ENCODE measurements around the gene ZFP36. TPM values are rescaled to one million over a fixed set of nuclear protein-coding genes. Genes with fewer than 3 reads are reported as not detected.

The ZFP36 gene
- total and polyA plus RNA-seq, 5 experiments from 2014 or later = 70.4 to 188 (median 137) TPM

DNA sequence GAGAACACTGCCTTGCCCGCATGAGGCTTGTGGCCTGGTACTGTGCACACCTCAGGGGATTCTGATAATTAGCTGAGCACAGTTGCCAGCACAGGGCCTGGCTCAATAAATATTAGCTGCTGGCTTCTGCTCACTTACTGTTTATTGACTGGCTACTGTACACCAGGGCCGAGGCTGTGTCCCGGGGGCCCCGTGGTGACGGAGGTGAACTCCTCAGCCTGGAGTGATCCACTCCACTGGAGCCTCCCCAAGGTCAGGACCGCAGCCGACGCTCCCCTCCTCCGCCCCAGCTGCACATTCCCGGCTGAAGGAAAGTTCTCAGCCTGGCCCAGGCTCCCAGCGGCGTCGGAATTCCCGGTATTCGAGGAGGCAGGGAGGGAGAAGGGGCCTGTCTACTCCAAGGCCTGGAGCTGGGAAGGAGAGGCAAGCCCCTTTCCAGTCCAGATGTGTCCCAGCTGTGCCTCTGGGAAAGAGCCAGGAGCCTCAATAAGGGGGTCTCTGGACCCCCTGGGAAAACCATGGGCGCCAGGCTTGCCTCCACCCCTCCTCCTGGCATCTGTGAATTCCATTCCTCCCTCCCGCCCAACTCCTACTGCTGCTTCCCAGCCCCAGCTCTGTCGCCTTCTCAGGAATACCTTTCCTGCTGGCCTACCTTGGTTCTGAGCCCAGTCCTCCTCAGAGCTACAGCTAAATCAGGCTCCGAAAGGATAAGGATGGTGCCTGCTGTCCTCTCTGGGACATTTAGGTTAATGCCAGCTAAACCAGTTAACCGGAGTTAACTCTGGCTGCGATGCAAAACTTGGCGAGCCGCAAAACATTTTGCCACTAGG lies 21.9 kb downstream of the ZFP36 start:
- POLR2A ChIA-PET = interaction anchor here (0.8 to 1.1 kb wide), 3 partner anchors 9 to 20 kb away, joined by 3 to 4 read pairs (median 3); partner anchors contain the start of gene SUPT5H
- H3K27ac Mint-ChIP-seq = peak overlapping the region in 2 of 10 donors; percentile 34 to 48
- no peaks in the 10 kb centered on the region for H3K27me3 Mint-ChIP-seq
- no peaks in the 10 kb centered on the region for H3K9me3 Mint-ChIP-seq
- ATAC-seq (no peak), DNase-seq (no peak)
- H3K4me3 Mint-ChIP-seq = no peak overlapping the region
- H3K36me3 Mint-ChIP-seq = peaks cover 0 to 26% (median 7%) of the 10 kb centered on the region in 3 donors
- peaks cover 0 to 20% (median 15%) of the 10 kb centered on the region in 4 donors for H3K4me1 Mint-ChIP-seq

GRCh38 chr19:39430675-39431593 lies 24.3 kb downstream of the ZFP36 start:
- no peak for DNase-seq
- POLR2A ChIA-PET = interaction anchor here (1.0 kb wide), 1 partner anchor 39 kb away, joined by 4 read pairs; no protein-coding TSS in a partner anchor
- Mint-ChIP-seq H3K36me3 (peaks cover 0 to 38% (median 12%) of the 10 kb centered on the region in 3 donors), H3K27ac (peak overlapping the region in 5 of 10 donors; percentile 3 to 63 (median 53)), H3K4me3 (peak overlapping the region in 2 of 10 donors; percentile 28 to 48), H3K9me3 (no peaks in the 10 kb centered on the region), H3K27me3 (peaks cover 0 to 3% (median 0%) of the 10 kb centered on the region in 5 donors), H3K4me1 (peaks cover 12 to 42% (median 28%) of the 10 kb centered on the region in 4 donors)
- ATAC-seq = no peak

DNA sequence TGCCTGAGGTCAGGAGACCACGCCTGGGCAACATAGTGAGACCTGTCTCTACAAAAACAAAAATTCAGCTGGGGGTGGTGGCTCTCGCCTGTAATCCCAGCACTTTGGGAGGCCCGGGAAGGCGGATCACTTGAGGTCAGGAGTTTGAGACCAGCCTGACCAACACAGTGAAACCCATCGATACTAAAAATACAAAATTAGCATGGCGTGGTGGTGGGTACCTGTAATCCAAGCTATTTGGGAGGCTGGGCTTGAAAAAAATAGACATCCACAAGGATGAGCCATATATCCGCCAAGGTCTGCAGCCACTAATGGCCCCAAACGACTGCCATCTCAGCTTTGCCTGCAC lies 26.0 kb downstream of the ZFP36 start:
- Mint-ChIP-seq H3K4me1 (peaks cover 21 to 53% (median 40%) of the 10 kb centered on the region in 4 donors), H3K27ac (peak overlapping the region in 7 of 10 donors; percentile 13 to 97 (median 51)), H3K36me3 (peaks cover 0 to 38% (median 12%) of the 10 kb centered on the region in 3 donors), H3K9me3 (no peaks in the 10 kb centered on the region), H3K27me3 (peaks cover 0 to 5% (median 0%) of the 10 kb centered on the region in 5 donors), H3K4me3 (peak overlapping the region in 3 of 10 donors; percentile 7 to 36 (median 26))
- DNase-seq (no peak), ATAC-seq (no peak)
- POLR2A ChIA-PET = interaction anchor here (0.9 to 1.5 kb wide), 5 partner anchors 8 to 34 kb away, joined by 3 to 5 read pairs (median 4); partner anchors contain the start of genes PLEKHG2 and SUPT5H

DNA sequence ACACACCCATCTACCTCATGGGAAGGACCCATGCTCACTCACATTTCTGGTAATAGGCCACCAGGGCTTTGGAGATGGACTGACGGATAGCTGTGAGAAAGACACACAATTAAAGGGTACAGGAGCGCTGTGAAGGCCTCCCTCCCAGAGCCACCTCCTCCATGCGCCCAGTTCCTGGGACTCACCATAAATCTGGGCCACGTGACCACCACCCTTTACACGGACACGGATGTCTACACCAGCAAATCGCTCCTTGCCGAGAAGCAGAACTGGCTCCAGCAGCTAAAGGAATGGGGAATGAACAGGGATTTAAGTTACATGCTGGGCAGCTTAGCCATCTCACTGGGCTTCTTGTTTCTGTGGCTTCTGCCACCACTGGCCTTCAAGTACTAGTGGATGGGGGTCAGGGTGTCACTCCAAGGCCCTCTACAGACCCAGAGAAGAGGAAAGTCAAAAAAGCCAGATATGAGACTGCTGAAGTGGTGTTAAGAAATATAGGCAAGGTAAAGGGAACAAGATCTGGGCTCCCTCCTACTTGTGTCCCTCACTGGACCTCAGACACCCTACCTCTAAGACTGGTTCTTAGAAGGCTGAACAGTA lies 26.9 kb downstream of the ZFP36 start:
- peak overlapping the region in 9 of 10 donors; percentile 53 to 99 (median 77) for H3K27ac Mint-ChIP-seq
- H3K4me1 Mint-ChIP-seq = peaks cover 21 to 53% (median 40%) of the 10 kb centered on the region in 4 donors
- H3K9me3 Mint-ChIP-seq = no peaks in the 10 kb centered on the region
- peaks cover 0 to 38% (median 12%) of the 10 kb centered on the region in 3 donors for H3K36me3 Mint-ChIP-seq
- DNase-seq (no peak), ATAC-seq (no peak)
- peaks cover 0 to 5% (median 0%) of the 10 kb centered on the region in 5 donors for H3K27me3 Mint-ChIP-seq
- POLR2A ChIA-PET = interaction anchor here (0.7 to 3.4 kb wide), 6 partner anchors 12 to 42 kb away, joined by 3 to 91 read pairs (median 6); partner anchors contain the start of genes MED29, PAF1, PLEKHG2 and SUPT5H
- peak overlapping the region; percentile 54 to 100 (median 100) for H3K4me3 Mint-ChIP-seq

DNA sequence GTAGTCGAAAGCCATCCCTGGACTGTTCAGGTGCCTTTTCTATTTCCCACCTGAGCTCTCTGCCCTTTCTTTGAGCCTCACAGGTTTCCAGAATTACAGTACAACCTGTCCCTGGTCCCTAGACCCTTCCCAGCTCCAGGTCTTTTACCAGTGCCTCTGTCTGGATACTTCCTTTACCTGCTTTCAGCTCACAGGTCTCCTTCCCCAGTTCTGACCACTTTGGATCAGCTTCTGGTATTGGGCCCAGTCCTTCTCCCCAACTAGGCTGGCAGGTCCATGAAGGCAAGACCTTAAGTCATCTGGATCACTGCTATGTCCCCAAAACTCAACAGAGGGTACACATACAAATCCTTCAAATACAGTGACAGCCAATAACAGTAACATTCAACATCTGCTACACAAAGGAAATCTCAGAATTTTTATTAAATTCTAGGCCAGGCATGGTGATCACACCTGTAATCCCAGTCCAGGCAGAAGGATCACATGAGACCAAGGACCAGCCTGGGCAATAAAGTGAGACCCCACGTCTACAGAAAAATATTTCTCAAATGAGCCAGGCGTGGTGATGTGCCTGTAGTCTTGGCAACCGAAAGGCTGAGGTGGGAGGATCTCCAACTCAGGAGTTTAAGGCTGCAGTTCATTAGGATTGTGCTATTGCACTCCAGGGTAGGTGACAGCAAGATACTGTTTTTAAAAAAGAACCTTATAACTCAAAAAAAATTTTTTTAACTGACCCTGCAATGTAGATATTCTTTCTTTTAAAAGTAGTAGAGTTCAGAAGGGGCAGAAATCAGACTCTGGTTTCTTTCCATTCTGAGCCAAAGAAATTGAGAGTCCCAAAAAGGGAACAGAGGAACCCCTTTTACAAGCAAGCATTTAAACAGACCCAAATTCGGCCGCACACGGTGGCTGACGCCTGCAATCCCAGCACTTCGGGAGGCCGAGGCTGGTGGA lies 27.8 kb downstream of the ZFP36 start:
- DNase-seq (no peak), ATAC-seq (no peak)
- Mint-ChIP-seq H3K27ac (peak overlapping the region; percentile 43 to 99 (median 98)), H3K36me3 (peaks cover 0 to 38% (median 12%) of the 10 kb centered on the region in 3 donors), H3K4me1 (peaks cover 21 to 53% (median 40%) of the 10 kb centered on the region in 4 donors), H3K27me3 (peaks cover 0 to 5% (median 0%) of the 10 kb centered on the region in 5 donors), H3K9me3 (no peaks in the 10 kb centered on the region), H3K4me3 (peak overlapping the region; percentile 95 to 100 (median 100))
- POLR2A ChIA-PET = interaction anchor here (0.7 to 3.4 kb wide), 23 partner anchors 7 to 399 kb away, joined by 3 to 106 read pairs (median 9); partner anchors contain the start of genes DYRK1B, EID2, GMFG and MED29

DNA sequence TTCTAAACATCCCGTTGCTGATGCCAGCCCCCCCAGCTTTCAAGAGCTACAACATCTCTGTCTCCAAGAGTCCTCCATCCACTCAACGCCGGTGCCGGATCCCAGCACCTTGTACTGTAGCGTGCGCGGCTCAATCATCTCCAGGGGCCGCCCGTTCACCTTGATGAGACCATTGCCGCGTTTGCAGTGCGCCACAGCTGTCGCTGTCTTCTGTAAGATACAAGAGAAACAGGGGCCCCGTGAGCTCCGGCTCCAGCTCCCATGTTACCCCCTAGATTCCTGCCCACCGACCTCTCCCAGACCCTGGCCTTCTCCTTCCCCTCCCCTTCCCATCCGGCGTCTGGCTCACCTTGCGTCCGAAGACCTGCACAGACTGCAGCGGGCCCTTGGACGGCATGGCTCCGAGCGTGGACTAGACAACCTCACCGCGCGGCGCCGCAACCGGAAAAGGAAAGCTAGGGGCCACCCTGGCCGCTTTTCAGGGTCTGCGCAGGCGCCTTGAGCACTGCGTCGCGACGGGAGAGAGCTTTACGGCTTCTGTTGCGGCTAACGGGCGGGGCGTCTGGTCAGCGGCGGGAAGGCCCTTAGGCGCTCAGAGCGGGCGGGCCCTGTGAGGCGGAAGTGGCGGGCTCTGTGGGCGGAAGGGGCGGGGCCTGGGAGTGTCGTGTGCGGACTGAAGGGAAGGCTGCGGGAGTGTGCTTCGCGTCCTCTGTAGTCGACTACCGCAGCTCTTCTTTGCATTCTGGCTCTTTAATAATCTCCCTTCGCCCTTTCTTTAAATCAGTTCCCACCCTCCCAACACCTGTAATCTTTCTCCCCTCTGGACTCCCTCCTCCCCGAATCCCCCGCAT lies 29.1 kb downstream of the ZFP36 start, which contains the start of gene RPS16:
TSS of gene RPS16 (minus strand) at position 451 of the 851 bp plus-strand sequence. CDS start at position 397, 54 bp downstream.
- peak within 1 kb of the TSS; percentile 97 to 99 (median 98) for H3K27ac Mint-ChIP-seq
- peaks cover 0 to 5% (median 0%) of the 10 kb centered on the region in 5 donors for H3K27me3 Mint-ChIP-seq
- DNase-seq = peak; percentile 97 to 99 (median 98)
- peak within 1 kb of the TSS; percentile 95 to 100 (median 100) for H3K4me3 Mint-ChIP-seq
- peak; percentile 94 to 95 for ATAC-seq
- H3K4me1 Mint-ChIP-seq = peaks cover 21 to 53% (median 40%) of the 10 kb centered on the region in 4 donors
- H3K9me3 Mint-ChIP-seq = no peaks in the 10 kb centered on the region
- POLR2A ChIA-PET = interaction anchor here (0.5 to 3.4 kb wide), 47 partner anchors 9 to 1828 kb away, joined by 3 to 106 read pairs (median 5); partner anchors contain the start of genes DLL3, DYRK1B, EID2 and EID2B
- peaks cover 0 to 36% (median 12%) of the 10 kb centered on the region in 3 donors for H3K36me3 Mint-ChIP-seq

- H3K27ac Mint-ChIP-seq = peak overlapping the region; percentile 97 to 99 (median 98)
- DNase-seq (no peak), ATAC-seq (no peak)
- H3K36me3 Mint-ChIP-seq = peaks cover 0 to 30% (median 12%) of the 10 kb centered on the region in 3 donors
- POLR2A ChIA-PET = interaction anchor here (0.5 to 3.4 kb wide), 42 partner anchors 9 to 1827 kb away, joined by 3 to 106 read pairs (median 6); partner anchors contain the start of genes DLL3, DYRK1B, EID2 and EID2B
- peak overlapping the region; percentile 95 to 100 (median 100) for H3K4me3 Mint-ChIP-seq
- H3K4me1 Mint-ChIP-seq = peaks cover 21 to 48% (median 38%) of the 10 kb centered on the region in 4 donors
- H3K27me3 Mint-ChIP-seq = peaks cover 0 to 5% (median 0%) of the 10 kb centered on the region in 5 donors
- no peaks in the 10 kb centered on the region for H3K9me3 Mint-ChIP-seq
These were observed 29.7 kb downstream of the ZFP36 start for GRCh38 chr19:39436350-39436716.

- ATAC-seq = no peak
- peaks cover 0 to 18% (median 5%) of the 10 kb centered on the region in 3 donors for H3K36me3 Mint-ChIP-seq
- DNase-seq = no peak
- H3K9me3 Mint-ChIP-seq = no peaks in the 10 kb centered on the region
- H3K4me1 Mint-ChIP-seq = peaks cover 21 to 39% (median 36%) of the 10 kb centered on the region in 4 donors
- H3K4me3 Mint-ChIP-seq = no peak overlapping the region
- H3K27ac Mint-ChIP-seq = no peak overlapping the region
- POLR2A ChIA-PET = interaction anchor here (0.6 to 1.0 kb wide), 2 partner anchors 29 to 87 kb away, joined by 4 read pairs; no protein-coding TSS in a partner anchor
- H3K27me3 Mint-ChIP-seq = peaks cover 0 to 5% (median 0%) of the 10 kb centered on the region in 5 donors
These were observed 31.8 kb downstream of the ZFP36 start for GRCh38 chr19:39438270-39438934.

GRCh38 chr19:39444598-39445195 lies 38.0 kb downstream of the ZFP36 start:
- no peaks in the 10 kb centered on the region for H3K9me3 Mint-ChIP-seq
- no peaks in the 10 kb centered on the region for H3K27me3 Mint-ChIP-seq
- peak overlapping the region; percentile 92 to 100 (median 99) for H3K4me3 Mint-ChIP-seq
- ATAC-seq (no peak), DNase-seq (peak in 1 of 10 donors; percentile 20)
- H3K36me3 Mint-ChIP-seq = peaks cover 3 to 29% (median 4%) of the 10 kb centered on the region in 3 donors
- H3K4me1 Mint-ChIP-seq = peaks cover 29 to 65% (median 51%) of the 10 kb centered on the region in 4 donors
- H3K27ac Mint-ChIP-seq = peak overlapping the region; percentile 96 to 100 (median 99)
- POLR2A ChIA-PET = interaction anchor here (0.6 to 4.6 kb wide), 23 partner anchors 9 to 999 kb away, joined by 3 to 106 read pairs (median 4); partner anchors contain the start of genes EID2B, MED29, PAF1 and PLEKHG2

Data from naive thymus-derived CD8-positive, alpha-beta T cell (primary cell).